HG02970 (cell line): ENCODE results near the gene SLC6A12.

Source experiments
- ATAC-seq: cut with Tn5 transposase; IDR thresholded peaks from one replicate; pipeline ENCODE4 v1.9.1; 2021; ENCODE audit warnings: mild to moderate bottlenecking, moderate library complexity, moderate number of reproducible peaks; ENCODE audit not compliant: unreplicated experiment, low FRiP score

SLC6A12 gene

DNA sequence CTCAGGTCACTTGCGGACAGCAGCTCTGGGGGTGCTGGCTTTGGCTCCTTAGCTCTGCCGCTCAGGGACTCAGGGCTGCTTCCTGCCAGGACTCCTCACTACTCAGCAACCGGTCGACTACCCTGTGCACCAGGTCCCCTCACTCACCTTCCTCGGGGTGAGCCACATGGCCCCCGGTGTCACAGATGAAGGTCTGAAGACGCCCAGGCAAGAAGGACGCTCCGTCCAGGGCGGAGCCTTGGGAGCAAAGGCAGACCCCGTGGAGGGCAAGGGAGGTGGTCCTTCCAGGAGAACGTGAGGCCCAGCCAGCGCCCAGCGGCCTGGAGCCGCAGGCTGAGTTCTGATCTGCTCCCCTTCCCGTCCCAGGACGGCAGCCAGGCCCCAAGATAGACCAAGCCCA, 32.0 kb downstream of the SLC6A12 start:
- no peak for ATAC-seq

- ATAC-seq, result no peak
Measured at GRCh38 chr12:180445-180844, 33.5 kb downstream of the SLC6A12 start.

DNA sequence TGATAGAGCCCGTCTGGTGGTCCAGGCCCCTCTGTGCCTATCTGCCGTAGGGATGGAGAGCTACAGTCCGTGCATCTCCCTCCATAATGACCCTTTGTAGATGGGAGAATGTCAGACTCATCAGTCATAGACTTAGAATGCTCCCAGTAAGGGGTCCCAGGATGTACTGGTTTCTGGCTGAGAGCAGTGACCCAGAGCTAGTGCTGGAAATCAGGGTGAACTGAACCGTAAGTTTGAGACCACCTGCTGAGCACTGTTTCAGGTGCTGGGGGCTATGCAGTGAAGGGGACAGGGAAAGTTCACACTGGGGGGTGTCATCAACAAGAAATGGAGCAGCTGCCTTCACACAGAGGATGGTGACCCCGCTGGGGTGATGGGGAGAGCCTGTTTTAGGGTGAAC, 34.1 kb downstream of the SLC6A12 start:
- ATAC-seq, result no peak

DNA sequence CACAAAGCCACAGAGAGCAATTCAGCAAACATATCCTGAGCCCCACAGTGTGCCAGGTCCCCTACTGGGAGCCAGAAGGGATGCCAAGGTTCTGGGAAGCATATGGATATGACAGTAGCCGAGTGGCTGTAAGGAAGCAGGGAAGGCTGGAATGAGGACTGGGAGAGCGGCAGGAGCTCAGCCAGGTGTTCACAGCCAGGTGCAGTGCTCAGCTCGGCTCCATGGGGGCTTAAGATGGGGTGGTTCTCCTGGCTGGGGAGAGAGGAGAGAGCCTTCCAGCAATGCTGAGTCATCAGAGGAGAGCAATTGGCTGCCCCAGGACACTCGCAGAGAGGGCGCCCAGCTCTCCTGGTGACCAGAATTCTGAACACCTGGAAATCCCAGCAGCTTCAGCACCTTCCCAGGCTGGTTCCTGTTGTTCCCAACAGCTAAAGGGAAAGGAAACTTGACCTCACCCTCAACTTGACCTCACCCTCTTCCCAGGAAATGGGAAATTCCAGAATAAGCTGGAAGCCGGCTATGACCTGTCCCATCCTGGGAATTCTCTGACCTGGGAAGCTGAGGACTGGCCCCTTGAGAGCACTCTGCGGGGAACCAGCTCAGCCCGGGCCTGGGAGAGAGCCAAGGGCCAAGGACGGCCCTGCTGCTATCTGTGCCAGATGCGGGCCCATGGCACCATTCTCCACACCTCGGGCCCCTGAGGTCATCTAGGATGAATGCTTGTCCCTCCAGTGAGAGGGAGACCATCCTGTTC, 34.6 kb downstream of the SLC6A12 start:
- no peak for ATAC-seq

- ATAC-seq, result no peak
Measured at GRCh38 chr12:178829-179109, 35.2 kb downstream of the SLC6A12 start.

- no peak for ATAC-seq
Measured at GRCh38 chr12:177980-178828, 35.8 kb downstream of the SLC6A12 start.

- ATAC-seq, result no peak
Measured at GRCh38 chr12:177336-177979, 36.5 kb downstream of the SLC6A12 start.

DNA sequence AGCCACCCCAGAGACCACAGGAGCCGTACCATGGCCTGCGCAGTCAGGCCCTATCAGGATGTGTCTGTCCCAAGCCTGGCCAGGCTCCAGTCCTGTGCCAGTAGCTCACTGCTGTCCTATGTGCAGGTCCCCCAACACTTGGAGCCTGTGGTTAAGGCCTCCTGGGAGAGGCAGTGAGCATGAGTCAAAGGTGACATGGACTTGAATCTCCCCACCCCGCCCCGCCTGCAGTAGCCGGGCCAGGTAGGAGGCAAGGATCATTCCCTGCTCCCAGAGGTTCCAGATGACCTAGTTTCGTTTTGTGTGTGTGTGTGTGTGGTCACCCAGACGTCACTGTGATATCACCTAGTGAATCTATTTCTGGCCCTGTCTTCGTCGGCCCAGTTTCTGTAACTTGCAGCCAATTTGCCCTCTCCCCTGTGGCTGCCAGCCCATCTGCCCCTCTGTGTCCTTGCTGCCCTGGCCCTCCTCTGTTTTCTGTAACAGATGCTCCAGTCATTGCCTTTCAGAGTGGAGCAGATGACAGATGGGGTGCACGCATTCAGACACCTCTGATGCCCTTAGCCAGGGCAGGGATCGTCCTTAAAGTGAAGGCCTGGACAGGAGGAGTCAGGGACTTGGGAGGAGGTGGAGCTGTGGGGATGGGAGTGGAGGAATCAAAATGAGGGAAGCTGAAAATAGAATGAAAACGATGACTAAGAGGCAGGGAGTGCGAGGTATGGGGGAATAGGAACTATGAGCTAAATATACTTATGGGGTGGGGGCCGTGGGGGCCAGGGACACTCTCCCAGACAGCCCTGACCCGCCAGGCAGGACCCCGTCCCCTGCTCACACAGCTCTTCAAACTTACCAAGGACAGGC, 37.4 kb downstream of the SLC6A12 start:
- no peak for ATAC-seq

GRCh38 chr12:175759-176158, 38.2 kb downstream of the SLC6A12 start:
- no peak for ATAC-seq

GRCh38 chr12:175250-175649, 38.7 kb downstream of the SLC6A12 start:
- no peak for ATAC-seq

- no peak for ATAC-seq
Measured at GRCh38 chr12:174596-174995, 39.4 kb downstream of the SLC6A12 start.

- ATAC-seq, result no peak
Measured at GRCh38 chr12:174124-174523, 39.8 kb downstream of the SLC6A12 start.

- ATAC-seq, result no peak
Measured at GRCh38 chr12:172732-173161, 41.2 kb downstream of the SLC6A12 start.

- ATAC-seq, result no peak
Measured at GRCh38 chr12:171743-172676, 41.9 kb downstream of the SLC6A12 start.

- ATAC-seq, result no peak
Measured at GRCh38 chr12:171276-171675, 42.7 kb downstream of the SLC6A12 start.

DNA sequence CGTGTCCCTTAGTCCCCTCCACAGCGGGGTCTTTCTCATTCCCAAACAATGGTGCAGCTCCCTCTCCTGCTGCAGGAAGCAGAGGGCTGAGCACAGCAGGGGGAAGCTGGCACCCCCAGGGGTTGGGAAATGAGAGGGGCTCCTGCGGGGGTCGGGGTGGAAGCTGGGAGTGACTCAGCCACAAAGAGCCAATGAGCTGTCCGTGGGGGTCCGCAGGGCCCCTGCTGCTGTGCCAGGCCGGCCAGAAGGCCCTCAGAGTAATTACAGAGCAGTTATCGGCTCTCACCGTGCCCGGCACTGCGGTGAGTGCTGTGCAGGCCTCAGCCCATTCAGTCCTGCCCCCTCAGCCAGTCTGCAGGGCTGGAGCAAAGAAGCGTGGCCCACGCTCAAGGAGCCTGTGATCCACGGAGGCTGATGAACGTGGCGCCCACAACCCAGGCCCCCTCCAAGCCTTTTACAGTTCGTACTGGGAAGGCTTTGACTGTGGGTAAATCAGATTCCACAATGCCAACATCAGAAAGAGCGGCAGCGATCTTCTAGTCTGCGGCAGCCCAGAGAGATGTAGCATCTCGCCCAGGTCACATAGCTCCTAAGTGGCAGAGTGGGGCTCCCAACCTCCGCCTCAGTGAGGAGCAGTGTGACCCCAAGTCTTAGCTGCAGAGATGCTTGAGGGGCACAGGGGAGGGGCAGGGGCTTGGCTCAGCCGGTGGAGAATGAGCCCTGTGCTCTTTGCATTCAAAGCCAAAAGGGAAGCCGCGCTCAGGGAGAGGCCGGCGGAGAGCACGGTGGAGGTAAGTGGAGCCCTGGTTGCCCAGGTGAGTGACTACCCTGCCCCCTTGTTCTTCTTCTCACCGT, 43.4 kb downstream of the SLC6A12 start:
- ATAC-seq, result no peak

- ATAC-seq, result no peak
Measured at GRCh38 chr12:169528-170370, 44.2 kb downstream of the SLC6A12 start.
